Activated naive CD8-positive, alpha-beta T cell (primary cell): ENCODE data around the gene GOLGA6A.
"Not testable (repeated sequence)": the region's sequence is repeated elsewhere in the genome, so short reads cannot be mapped to it uniquely, and the experiment has no call there.

Experiments
- H3K27ac Mint-ChIP-seq: one replicate; pipeline ENCODE4 v1.8.0; 2021; ENCODE audit warnings: mixed read lengths
- H3K27me3 Mint-ChIP-seq: one replicate; pipeline ENCODE4 v1.8.0; 2021; ENCODE audit warnings: mixed read lengths
- H3K36me3 Mint-ChIP-seq: one replicate; pipeline ENCODE4 v1.8.0; 2021; ENCODE audit warnings: mixed read lengths
- H3K4me1 Mint-ChIP-seq: one replicate; pipeline ENCODE4 v1.8.0; 2021; ENCODE audit warnings: low read depth, mixed read lengths
- H3K4me3 Mint-ChIP-seq: one replicate; pipeline ENCODE4 v1.8.0; 2021; ENCODE audit warnings: mild to moderate bottlenecking, mixed read lengths
- H3K9me3 Mint-ChIP-seq: one replicate; pipeline ENCODE4 v1.8.0; 2021; ENCODE audit warnings: low read depth, mixed read lengths

The GOLGA6A gene, protein sequence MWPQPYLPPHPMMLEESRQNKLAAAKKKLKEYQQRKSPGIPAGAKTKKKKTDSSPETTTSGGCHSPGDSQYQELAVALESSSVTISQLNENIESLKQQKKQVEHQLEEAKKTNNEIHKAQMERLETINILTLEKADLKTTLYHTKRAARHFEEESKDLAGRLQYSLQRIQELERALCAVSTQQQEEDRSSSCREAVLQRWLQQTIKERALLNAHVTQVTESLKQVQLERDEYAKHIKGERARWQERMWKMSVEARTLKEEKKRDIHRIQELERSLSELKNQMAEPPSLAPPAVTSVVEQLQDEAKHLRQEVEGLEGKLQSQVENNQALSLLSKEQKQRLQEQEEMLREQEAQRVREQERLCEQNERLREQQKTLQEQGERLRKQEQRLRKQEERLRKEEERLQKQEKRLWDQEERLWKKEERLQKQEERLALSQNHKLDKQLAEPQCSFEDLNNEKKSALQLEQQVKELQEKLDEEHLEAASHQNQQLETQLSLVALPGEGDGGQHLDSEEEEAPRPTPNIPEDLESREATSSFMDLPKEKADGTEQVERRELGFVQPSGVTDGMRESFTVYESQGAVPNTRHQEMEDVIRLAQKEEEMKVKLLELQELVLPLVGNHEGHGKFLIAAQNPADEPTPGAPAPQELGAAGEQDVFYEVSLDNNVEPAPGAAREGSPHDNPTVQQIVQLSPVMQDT

GRCh38 chr15:74082450-74082849 is at the start of gene GOLGA6A:
TSS of gene GOLGA6A (minus strand) at chr15:74082550. CDS start at chr15:74082509, 41 bp downstream.
- H3K27ac Mint-ChIP-seq, H3K27me3 Mint-ChIP-seq, H3K4me3 Mint-ChIP-seq, H3K9me3 Mint-ChIP-seq, H3K36me3 Mint-ChIP-seq, H3K4me1 Mint-ChIP-seq: not testable (repeated sequence)

- Mint-ChIP-seq H3K27me3 (peaks cover 34% of the 10 kb centered on the region), H3K9me3 (no peaks in the 10 kb centered on the region), H3K4me3 (peak overlapping the region; percentile 21), H3K36me3 (no peaks in the 10 kb centered on the region), H3K27ac (no peak overlapping the region), H3K4me1 (peaks cover 46% of the 10 kb centered on the region)
These were observed 49.5 kb upstream of the GOLGA6A start for GRCh38 chr15:74131628-74132413.

DNA sequence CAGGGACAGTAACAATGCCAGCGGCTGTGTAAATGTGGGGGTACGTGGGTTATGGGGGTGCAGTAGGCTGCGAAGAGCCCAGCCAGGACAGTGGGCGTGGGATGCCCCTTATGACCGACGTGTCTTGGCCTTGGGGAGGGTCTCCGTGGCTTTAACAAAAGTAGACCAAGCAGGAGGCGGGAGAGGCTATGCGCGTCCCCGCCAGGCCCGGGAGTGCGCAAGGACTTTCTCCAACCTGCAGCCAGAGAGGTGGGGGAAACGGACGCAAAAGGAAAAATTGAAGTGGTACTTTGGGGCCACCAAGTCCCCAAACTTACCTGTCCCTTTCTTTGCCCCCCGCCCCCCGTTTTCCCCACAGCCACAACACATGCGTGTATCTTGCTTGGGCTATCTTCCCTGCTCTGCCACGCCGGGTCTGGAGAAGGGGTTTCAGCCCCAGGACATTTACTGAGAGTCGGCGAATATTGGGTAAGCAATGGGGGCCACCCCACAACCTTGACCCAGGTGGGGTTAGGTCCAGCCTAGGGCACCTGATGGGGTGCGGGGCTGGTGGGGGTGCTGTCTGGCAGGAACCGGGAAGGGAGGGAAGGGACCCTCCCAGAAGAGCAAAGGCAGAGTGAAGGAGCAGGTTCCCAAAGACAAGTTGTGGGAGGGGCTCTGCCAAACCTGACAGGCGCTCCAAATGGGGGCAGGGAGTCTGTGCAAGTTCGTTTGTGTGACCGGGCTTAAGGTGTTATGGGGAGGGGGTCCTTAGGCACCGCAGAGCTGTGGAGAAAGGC is 48.7 kb upstream of the GOLGA6A start:
- Mint-ChIP-seq H3K36me3 (no peaks in the 10 kb centered on the region), H3K27ac (no peak overlapping the region), H3K4me3 (no peak overlapping the region), H3K27me3 (peaks cover 33% of the 10 kb centered on the region), H3K4me1 (peaks cover 43% of the 10 kb centered on the region), H3K9me3 (no peaks in the 10 kb centered on the region)

- Mint-ChIP-seq H3K4me1 (peaks cover 40% of the 10 kb centered on the region), H3K36me3 (no peaks in the 10 kb centered on the region), H3K27me3 (peaks cover 36% of the 10 kb centered on the region), H3K4me3 (peak within 1 kb of the TSS; percentile 54), H3K9me3 (no peaks in the 10 kb centered on the region), H3K27ac (no peak within 1 kb of the TSS)
These were observed 48.0 kb upstream of the GOLGA6A start, which contains the start of gene ISLR2 for GRCh38 chr15:74130155-74130848. TSS of gene ISLR2 (plus strand) at chr15:74130586. CDS start at chr15:74132755, 2,169 bp downstream.

DNA sequence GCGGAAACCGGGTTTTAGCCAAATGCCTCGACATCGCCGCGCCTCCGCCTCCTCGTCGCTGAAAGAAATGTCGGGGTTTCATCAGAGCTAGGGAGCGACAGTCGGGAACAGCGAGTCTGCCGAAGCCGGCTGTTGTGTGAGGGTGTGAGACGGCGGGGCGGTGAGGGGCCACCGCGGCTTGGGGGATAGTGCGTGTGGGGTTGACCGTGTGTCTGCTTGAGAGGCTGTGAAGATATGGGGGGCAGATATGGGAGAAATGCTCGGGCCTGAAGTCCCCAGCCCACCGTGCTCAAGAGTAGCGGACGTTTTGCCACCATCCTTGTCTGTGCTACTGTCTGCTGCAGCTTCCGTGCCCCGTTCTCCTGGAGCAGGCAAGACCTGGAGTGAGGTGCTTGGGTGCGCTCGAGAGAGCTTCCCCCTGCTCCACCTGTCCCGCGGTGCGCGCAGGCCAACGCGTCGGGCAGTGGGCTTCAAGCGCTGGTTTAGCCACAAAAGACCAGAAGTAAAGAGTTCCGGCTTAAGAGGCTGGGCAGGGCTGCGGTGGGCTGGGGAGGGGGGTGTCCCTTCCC is 47.3 kb upstream of the GOLGA6A start:
- H3K4me3 Mint-ChIP-seq = peak overlapping the region; percentile 54
- H3K36me3 Mint-ChIP-seq = no peaks in the 10 kb centered on the region
- H3K9me3 Mint-ChIP-seq = no peaks in the 10 kb centered on the region
- peaks cover 35% of the 10 kb centered on the region for H3K4me1 Mint-ChIP-seq
- no peak overlapping the region for H3K27ac Mint-ChIP-seq
- peaks cover 33% of the 10 kb centered on the region for H3K27me3 Mint-ChIP-seq

GRCh38 chr15:74128785-74129585 is 46.6 kb upstream of the GOLGA6A start:
- Mint-ChIP-seq H3K27ac (no peak overlapping the region), H3K27me3 (peaks cover 34% of the 10 kb centered on the region), H3K4me3 (peak overlapping the region; percentile 56), H3K36me3 (no peaks in the 10 kb centered on the region), H3K9me3 (no peaks in the 10 kb centered on the region), H3K4me1 (peaks cover 32% of the 10 kb centered on the region)

DNA sequence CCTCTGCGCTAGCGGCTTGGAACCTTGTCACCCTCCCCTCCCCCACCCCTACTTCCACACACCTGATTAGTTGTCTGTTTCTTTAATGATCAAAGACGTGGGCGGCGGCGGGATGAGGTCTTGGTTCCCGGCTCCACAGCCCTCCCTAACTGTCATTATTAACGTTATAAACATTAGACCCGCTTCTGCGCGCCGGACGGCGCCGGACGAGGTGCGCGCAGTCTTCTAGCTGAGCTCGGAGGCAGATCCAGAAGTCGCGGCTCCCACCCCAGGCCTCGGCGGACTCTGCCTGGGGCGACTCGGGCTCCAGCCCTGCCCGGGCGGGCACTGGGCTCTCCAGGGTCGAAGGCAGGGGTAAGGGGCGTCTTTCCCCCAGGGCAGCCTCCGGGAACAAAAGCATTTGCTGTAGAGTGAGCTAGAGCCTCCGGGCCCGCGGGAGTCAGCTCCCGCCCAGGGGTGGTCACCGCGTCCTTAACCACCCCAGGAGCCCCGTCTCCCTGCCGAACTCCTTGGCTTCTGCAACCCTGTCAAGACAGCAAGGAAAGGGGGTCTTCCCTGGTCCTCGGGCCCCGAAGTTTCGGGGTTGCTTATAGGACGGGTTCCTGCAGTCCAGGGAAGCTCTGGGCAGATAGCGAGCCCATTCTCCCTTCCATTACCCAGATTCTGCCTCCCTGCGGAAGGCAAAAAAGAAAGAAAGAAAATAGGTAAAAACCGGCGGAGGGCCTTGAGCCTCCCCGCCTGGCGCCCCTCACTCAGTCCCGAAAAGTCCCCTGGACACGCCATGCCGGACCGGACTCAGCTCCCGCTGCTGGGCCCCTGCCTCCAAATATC is 45.8 kb upstream of the GOLGA6A start:
- Mint-ChIP-seq H3K27me3 (peaks cover 34% of the 10 kb centered on the region), H3K27ac (no peak overlapping the region), H3K4me1 (peaks cover 32% of the 10 kb centered on the region), H3K4me3 (peak overlapping the region; percentile 71), H3K36me3 (no peaks in the 10 kb centered on the region), H3K9me3 (no peaks in the 10 kb centered on the region)

GRCh38 chr15:74127255-74127953 is 45.1 kb upstream of the GOLGA6A start:
- peaks cover 32% of the 10 kb centered on the region for H3K4me1 Mint-ChIP-seq
- no peaks in the 10 kb centered on the region for H3K36me3 Mint-ChIP-seq
- H3K27ac Mint-ChIP-seq = no peak overlapping the region
- H3K4me3 Mint-ChIP-seq = peak overlapping the region; percentile 71
- no peaks in the 10 kb centered on the region for H3K9me3 Mint-ChIP-seq
- peaks cover 34% of the 10 kb centered on the region for H3K27me3 Mint-ChIP-seq

DNA sequence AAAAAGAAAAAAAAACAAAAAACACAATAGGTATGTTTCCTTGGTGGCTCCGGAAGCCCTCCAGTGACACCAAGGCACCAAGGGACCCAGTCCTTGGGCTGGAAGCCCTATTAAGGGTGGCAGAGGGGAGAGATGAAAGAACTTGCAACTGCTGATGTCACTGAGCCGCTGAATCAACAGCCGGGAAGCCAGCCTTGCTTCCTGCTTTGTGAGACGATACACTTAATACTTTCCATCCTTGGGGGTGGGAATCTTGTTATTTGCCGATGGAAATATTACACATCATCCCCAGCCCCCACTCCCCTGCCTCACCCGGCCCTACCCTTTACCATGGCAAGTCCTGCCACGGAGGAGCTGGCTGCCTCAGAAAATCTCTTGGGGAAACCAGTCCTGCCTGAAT is 42.4 kb upstream of the GOLGA6A start:
- H3K4me3 Mint-ChIP-seq = no peak overlapping the region

DNA sequence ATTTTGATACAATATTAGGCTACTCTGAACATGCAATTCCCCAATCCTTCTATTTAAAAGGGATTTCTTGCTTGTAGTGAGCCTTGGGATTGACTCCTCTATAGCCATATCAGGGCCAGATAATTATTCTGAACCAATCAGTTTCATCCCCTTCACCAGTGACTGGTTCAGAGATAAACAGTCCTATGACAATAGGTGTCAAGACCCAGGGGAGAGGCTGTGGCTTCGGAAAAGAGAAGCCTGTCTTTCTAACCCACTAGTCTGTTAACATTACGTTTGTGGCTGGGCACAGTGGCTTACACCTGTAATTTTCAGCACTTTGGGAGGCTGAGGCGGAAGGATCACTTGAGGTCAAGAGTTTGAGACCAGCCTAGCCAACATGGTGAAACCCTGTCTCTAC is 41.8 kb upstream of the GOLGA6A start:
- Mint-ChIP-seq H3K4me1 (peaks cover 18% of the 10 kb centered on the region), H3K4me3 (no peak overlapping the region), H3K36me3 (no peaks in the 10 kb centered on the region), H3K27ac (no peak overlapping the region), H3K27me3 (peaks cover 17% of the 10 kb centered on the region), H3K9me3 (no peaks in the 10 kb centered on the region)

More for the DNA sequence above, 42.4 kb upstream of the GOLGA6A start:
- H3K4me1 Mint-ChIP-seq = peaks cover 23% of the 10 kb centered on the region
- H3K9me3 Mint-ChIP-seq = no peaks in the 10 kb centered on the region
- no peak overlapping the region for H3K27ac Mint-ChIP-seq
- H3K27me3 Mint-ChIP-seq = peaks cover 21% of the 10 kb centered on the region
- H3K36me3 Mint-ChIP-seq = no peaks in the 10 kb centered on the region

DNA sequence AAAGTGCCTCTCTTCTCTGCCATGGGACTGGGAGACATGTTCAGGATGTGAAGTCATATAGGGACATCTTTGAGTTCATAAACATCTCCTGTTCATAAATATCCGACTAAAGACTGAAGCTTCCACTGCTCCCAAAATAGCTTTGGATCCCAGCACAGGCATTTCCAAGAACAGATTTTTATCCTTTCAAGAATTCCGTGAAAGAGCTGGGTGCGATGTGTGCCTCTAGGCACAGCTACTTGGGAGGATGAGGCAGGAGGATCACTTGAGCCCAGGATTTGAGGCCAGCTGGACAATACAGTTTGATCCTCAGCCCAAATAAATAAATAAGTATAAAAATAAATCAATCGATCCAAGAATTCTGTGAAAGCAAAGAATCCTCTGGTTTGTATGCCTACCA is 41.3 kb upstream of the GOLGA6A start:
- Mint-ChIP-seq H3K36me3 (no peaks in the 10 kb centered on the region), H3K4me3 (no peak overlapping the region), H3K4me1 (peaks cover 12% of the 10 kb centered on the region), H3K9me3 (no peaks in the 10 kb centered on the region), H3K27ac (no peak overlapping the region), H3K27me3 (peaks cover 14% of the 10 kb centered on the region)

GRCh38 chr15:74123131-74123429 is 40.7 kb upstream of the GOLGA6A start:
- Mint-ChIP-seq H3K4me3 (no peak overlapping the region), H3K27me3 (peaks cover 16% of the 10 kb centered on the region)

More at GRCh38 chr15:74123131-74123429, 40.7 kb upstream of the GOLGA6A start:
- no peaks in the 10 kb centered on the region for H3K36me3 Mint-ChIP-seq
- no peak overlapping the region for H3K27ac Mint-ChIP-seq
- H3K9me3 Mint-ChIP-seq = no peaks in the 10 kb centered on the region
- peaks cover 8% of the 10 kb centered on the region for H3K4me1 Mint-ChIP-seq
